IPS DF 19.7 (cell line): Measurements from ENCODE around the gene ISCA2.

Source experiments
- DNase-seq: peaks from one replicate; pipeline ENCODE4 v3.0.0-alpha.2; 2013; ENCODE audit warnings: low read depth, low spot score

ISCA2 gene

DNA sequence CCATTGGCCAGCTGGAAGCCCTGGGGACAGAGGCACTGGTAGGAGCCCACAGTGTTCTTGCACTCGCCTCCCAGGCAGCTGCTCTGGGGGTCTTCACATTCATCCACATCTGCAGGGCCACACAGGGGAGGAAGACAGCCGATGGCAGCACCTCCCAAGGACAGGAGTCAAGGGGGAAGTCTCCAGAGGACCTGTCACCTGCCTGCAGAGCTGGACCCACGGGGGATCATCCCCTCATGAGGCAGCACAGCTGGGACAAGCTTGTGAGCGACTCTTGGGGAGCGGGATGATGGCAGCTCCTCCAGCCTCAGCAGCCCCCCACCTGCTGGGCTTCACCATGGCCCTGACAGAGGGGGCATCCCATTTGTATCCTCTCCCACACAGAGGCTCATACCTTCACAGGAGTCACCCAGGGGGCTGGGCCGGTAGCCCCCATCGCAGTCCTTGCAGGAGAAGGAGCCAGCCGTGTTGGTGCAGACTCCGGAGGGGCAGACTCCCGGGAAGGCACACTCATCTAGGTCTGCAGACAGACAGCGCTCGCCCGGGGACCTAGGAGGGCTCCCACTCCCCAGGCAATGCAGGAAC, 15.4 kb downstream of the ISCA2 start:
- no peak for DNase-seq

GRCh38 chr14:74509587-74510222, 16.1 kb downstream of the ISCA2 start:
- DNase-seq = no peak

DNA sequence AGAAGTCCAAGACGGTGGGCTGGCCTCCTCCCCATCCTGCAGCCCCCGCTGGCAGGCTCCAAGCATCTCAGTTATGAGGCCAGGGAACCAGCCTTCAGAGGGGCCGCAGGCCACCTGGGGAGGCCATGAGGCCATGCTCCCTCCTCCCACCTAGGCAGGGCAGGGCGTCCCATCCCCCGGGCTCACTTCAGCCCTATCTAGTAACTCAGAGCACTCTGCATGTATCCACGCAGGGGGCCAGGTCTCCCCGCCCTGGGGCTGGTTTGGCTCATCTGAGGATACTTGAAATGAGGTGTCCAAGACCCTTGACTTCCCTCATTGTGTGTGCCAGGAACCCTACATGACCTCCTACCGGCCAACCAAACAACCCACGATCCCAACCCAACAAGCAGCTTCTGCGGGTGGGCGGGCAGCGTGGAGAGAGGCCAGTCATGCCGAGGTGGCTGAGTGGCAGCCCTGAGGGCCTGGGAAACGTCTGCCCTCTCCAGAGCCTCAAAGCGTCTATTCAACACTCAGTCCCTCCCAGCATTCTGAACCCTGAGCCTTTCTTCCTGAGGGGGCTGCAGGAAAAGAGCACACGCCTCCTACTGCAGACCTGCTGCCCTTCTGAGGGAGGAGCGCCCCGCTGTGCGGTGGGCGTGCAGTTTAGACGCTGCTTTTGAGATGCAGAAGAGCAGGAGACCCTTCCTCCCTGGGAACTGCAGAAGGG, 16.8 kb downstream of the ISCA2 start:
- DNase-seq = no peak

DNA sequence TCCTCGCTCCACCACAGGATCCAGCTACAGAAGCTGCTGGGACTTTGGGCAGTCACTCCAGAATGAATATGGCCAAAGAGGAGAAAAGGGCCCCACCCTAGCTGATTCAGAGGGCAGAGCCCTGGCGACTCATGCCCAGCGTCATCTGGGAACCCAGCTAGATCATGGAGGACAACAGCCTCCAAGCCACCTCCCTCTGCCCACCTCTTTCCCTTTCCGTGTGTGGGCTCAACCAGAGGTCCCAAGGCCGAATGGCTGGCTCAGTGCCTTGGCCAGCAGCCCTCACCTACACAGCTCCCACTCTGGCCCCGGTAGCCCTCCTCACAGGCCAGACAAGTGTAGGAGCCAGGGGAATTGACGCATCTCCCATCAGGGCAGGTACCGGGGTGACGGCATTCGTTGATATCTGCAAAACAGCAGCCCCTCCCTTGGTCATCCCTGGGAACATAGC, 17.4 kb downstream of the ISCA2 start:
- DNase-seq = no peak

- no peak for DNase-seq
Measured at GRCh38 chr14:74511966-74512830, 18.6 kb downstream of the ISCA2 start.

- DNase-seq = no peak
Measured at GRCh38 chr14:74514471-74514941, 20.9 kb downstream of the ISCA2 start.

GRCh38 chr14:74515891-74516412, 22.4 kb downstream of the ISCA2 start:
- DNase-seq = no peak

DNA sequence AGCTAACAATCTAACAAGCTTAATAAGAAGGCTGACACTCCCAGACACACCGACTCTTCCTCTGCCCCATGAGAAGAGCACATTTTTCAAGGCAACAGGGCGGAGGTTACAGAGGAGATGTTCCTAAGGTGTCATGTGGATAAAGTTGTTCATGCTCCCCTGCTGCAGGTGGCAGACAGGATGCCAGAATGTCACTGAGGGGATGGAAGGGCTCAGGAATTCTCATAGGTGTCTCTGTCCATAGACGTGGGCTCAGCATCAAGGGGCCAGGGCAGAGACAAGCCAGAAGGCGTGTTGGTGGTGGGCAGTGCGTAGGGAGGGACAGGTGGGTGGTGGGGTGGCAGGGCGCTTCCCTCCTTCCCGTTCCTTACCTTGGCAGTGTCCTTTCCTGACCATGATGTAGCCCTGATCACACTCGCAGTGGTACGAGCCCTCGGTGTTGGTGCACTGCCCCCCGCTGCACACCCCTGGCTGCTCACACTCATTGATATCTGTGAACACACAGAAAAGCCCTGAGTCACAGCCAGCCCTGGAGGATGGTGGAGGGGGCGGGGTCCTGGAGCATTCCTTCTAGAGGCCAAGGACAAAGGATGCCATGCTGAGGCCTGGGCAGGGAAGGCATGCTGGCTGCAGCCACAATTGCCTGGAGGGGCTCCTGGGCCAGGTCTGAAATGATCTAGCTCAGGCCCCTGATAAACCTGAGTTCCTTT, 23.0 kb downstream of the ISCA2 start:
- DNase-seq = no peak

GRCh38 chr14:74517731-74518130, 24.2 kb downstream of the ISCA2 start:
- no peak for DNase-seq

DNA sequence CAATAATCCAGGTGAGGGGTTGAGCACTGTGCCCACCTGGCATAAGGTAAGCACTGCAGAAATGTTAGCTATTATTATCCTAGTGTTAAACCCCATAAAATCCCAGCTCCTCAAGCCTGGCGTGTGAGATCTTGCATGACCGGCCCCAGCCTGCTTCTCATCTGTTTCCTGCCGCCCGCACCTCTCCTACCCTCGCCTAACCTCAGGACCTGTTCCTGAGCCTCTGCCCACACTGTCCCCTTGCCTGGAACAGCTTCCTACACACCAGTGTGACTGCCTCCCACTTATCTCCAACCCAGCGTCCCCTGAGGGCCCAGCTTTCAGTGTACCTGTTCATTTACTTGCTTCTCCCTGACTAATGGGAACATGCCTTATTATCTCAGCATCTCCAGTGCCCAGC, 24.7 kb downstream of the ISCA2 start:
- DNase-seq = no peak

DNA sequence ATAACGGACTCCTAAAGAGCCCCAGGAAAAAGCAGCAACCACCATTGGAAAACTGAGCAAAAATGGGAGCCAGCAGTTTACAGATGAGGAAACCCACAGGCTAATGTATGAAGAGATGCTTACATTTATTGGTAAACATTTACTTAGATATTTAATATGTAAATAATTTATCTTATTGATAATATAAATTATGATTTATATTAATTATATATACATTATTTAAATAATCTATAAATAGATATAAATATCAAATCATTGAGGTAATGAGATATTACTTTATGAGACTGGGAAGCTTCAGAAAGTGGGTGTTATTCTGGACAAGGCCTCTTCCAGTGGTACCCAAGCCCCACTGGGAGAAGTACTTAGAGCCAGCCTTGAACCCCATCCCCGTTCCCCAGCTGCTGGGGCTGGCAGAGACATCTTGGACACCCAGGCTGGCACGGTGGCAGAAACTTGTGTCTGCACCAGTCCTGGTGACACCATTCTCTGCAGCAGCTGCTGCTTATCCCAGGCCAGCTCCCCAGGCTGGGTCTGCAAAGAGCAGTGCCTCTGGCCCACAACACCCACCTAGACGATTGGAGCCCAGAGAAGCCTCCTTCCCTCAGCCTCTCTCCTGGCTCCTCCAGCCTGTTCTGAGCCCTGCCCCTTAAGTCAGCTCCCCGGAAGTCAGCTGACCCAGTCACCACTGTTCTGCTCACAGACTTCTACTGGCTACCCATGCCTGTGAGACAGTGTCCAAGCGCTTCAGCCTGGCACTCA, 25.9 kb downstream of the ISCA2 start:
- no peak for DNase-seq

- no peak for DNase-seq
Measured at GRCh38 chr14:74521756-74522155, 28.2 kb downstream of the ISCA2 start.

DNA sequence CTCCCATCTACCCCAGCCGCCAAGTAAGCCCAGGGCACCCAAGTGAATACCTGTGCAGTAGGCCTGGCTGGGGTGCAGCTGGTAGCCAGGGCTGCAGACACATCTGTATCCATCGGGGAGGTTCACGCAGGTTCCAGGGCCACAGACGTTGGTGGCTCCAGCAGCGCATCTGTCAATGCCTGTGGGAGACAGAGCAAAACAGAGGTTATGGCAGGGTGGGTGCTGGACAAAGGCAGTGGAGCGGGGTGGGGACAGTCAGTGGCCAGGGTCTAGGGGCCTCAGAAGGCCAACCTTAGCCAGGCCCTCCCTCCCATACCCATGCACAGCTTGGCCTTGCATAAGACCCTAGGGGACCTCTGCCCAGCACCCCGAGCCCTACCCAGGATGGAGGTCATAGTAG, 29.2 kb downstream of the ISCA2 start:
- no peak for DNase-seq

- no peak for DNase-seq
Measured at GRCh38 chr14:74524076-74524811, 30.7 kb downstream of the ISCA2 start.

GRCh38 chr14:74524812-74525135, 31.2 kb downstream of the ISCA2 start:
- DNase-seq = no peak

- DNase-seq = no peak
Measured at GRCh38 chr14:74525361-74525851, 31.8 kb downstream of the ISCA2 start.

- no peak for DNase-seq
Measured at GRCh38 chr14:74526854-74527585, 33.5 kb downstream of the ISCA2 start.

DNA sequence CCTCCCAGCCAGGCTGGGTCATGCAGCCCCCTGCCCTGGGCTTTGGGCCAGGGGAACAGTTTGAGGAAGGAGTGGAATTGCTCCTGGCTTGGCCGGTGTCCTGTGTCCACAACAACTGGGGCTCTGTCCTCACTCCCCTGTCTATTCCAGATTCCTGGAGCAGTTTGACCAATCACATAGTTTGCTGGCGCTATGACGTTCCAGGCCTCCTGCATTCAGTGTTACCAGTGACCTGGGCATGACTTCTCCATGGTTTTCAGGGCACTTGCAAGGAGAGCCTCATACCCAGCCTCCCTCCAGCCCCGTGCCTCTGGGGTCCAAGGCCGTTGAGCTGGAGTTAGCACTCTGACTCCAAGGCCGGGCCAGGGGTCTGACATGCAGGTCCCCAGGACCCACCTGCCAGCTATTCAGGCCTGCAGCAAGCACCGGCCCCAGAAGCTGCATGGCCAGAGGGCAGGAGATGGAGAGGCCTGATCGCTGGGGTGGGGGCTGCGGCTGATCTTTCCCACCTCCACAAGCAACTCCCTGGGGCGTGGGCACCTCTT, 34.2 kb downstream of the ISCA2 start:
- no peak for DNase-seq

- DNase-seq = no peak
Measured at GRCh38 chr14:74528406-74528805, 34.8 kb downstream of the ISCA2 start.
